CD1c-positive myeloid dendritic cell (primary cell): ENCODE results near the gene GRID1.
"Not testable (repeated sequence)": the region's sequence is repeated elsewhere in the genome, so short reads cannot be mapped to it uniquely, and the experiment has no call there.

ENCODE experiments used
- DNase-seq: peaks from one replicate; pipeline ENCODE4 v3.0.0-alpha.2; 2016; ENCODE audit errors: extremely low spot score

The GRID1 gene

GRCh38 chr10:86191686-86192085 lies 174.9 kb downstream of the GRID1 start:
- DNase-seq: no peak

- DNase-seq: no peak
These were observed 175.4 kb downstream of the GRID1 start for GRCh38 chr10:86191166-86191565.

- no peak for DNase-seq
These were observed 176.3 kb downstream of the GRID1 start for GRCh38 chr10:86190291-86190690.

- no peak for DNase-seq
These were observed 176.7 kb downstream of the GRID1 start for GRCh38 chr10:86189891-86190290.

- DNase-seq: no peak
These were observed 177.6 kb downstream of the GRID1 start for GRCh38 chr10:86188796-86189558.

- no peak for DNase-seq
These were observed 178.3 kb downstream of the GRID1 start for GRCh38 chr10:86188326-86188725.

GRCh38 chr10:86187499-86188239 lies 178.9 kb downstream of the GRID1 start:
- no peak for DNase-seq

- DNase-seq: no peak
These were observed 180.0 kb downstream of the GRID1 start for GRCh38 chr10:86186633-86187032.

GRCh38 chr10:86182595-86182994 lies 184.0 kb downstream of the GRID1 start:
- no peak for DNase-seq

GRCh38 chr10:86182150-86182549 lies 184.4 kb downstream of the GRID1 start:
- DNase-seq: no peak

GRCh38 chr10:86180861-86181260 lies 185.7 kb downstream of the GRID1 start:
- DNase-seq: no peak

- DNase-seq: no peak
These were observed 186.6 kb downstream of the GRID1 start for GRCh38 chr10:86179961-86180360.

GRCh38 chr10:86179153-86179524 lies 187.5 kb downstream of the GRID1 start:
- no peak for DNase-seq

GRCh38 chr10:86178401-86179152 lies 188.0 kb downstream of the GRID1 start:
- peak; percentile 10 for DNase-seq

- no peak for DNase-seq
These were observed 188.9 kb downstream of the GRID1 start for GRCh38 chr10:86177537-86178155.

- no peak for DNase-seq
These were observed 189.6 kb downstream of the GRID1 start for GRCh38 chr10:86176850-86177536.

GRCh38 chr10:86175476-86175875 lies 191.1 kb downstream of the GRID1 start:
- not testable (repeated sequence) for DNase-seq

- DNase-seq: no peak
These were observed 194.3 kb downstream of the GRID1 start for GRCh38 chr10:86172301-86172700.

- DNase-seq: peak; percentile 88
These were observed 196.1 kb downstream of the GRID1 start for GRCh38 chr10:86170255-86171108.

GRCh38 chr10:86169506-86170254 lies 196.9 kb downstream of the GRID1 start:
- DNase-seq: no peak
